Ishikawa (cell line): ENCODE data around the gene SRPK2.

ENCODE experiments used
- CEBPB ChIP-seq: IDR thresholded peaks from 2 replicates; pipeline ENCODE4 v1.6.1; 2012
- CREB1 ChIP-seq: IDR thresholded peaks from 2 replicates; pipeline ENCODE4 v1.6.1; 2012; ENCODE audit warnings: low read depth
- EP300 ChIP-seq: IDR thresholded peaks from 2 replicates; pipeline ENCODE4 v1.6.1; 2012; ENCODE audit warnings: borderline replicate concordance
- FOXM1 ChIP-seq: IDR thresholded peaks from 2 replicates; pipeline ENCODE4 v1.6.1; 2012; ENCODE audit warnings: low read depth, borderline replicate concordance
- MAX ChIP-seq: IDR thresholded peaks from 2 replicates; pipeline ENCODE4 v1.6.1; 2012
- NFIC ChIP-seq: IDR thresholded peaks from 2 replicates; pipeline ENCODE4 v1.6.1; 2012
- RAD21 ChIP-seq: IDR thresholded peaks from 2 replicates; pipeline ENCODE4 v1.6.1; 2012; ENCODE audit warnings: low read depth
- REST ChIP-seq: IDR thresholded peaks from 2 replicates; pipeline ENCODE4 v1.6.1; 2012; ENCODE audit warnings: low read depth, mild to moderate bottlenecking
- TAF1 ChIP-seq: IDR thresholded peaks from 2 replicates; pipeline ENCODE4 v1.6.1; 2012; ENCODE audit warnings: low read depth, mild to moderate bottlenecking
- TCF12 ChIP-seq: IDR thresholded peaks from 2 replicates; pipeline ENCODE4 v1.6.1; 2012; ENCODE audit warnings: low read depth
- TEAD4 ChIP-seq: IDR thresholded peaks from 2 replicates; pipeline ENCODE4 v1.6.1; 2012
- YY1 ChIP-seq: IDR thresholded peaks from 2 replicates; pipeline ENCODE4 v1.6.1; 2012; ENCODE audit warnings: low read depth
- ZBTB7A ChIP-seq: IDR thresholded peaks from 2 replicates; pipeline ENCODE4 v1.6.1; 2012; ENCODE audit warnings: low read depth
- TF ChIP-seq, protein P1 (sequence below): IDR thresholded peaks from 2 replicates; pipeline ENCODE4 v1.6.1; 2012

- TF ChIP-seq EP300, result 0 out of 2 replicates have a peak, but pooled peaks have one; percentile 18
- no peak for TF ChIP-seq ZBTB7A
- TF ChIP-seq, protein P1, sequence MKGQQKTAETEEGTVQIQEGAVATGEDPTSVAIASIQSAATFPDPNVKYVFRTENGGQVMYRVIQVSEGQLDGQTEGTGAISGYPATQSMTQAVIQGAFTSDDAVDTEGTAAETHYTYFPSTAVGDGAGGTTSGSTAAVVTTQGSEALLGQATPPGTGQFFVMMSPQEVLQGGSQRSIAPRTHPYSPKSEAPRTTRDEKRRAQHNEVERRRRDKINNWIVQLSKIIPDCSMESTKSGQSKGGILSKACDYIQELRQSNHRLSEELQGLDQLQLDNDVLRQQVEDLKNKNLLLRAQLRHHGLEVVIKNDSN, result no peak
- TF ChIP-seq NFIC, result no peak
- TF ChIP-seq CREB1, result no peak
- TF ChIP-seq REST, result no peak
- TF ChIP-seq CEBPB, result no peak
- TF ChIP-seq YY1, result no peak
- no peak for TF ChIP-seq RAD21
- TF ChIP-seq TCF12, result no peak
- no peak for TF ChIP-seq TAF1
- no peak for TF ChIP-seq TEAD4
- TF ChIP-seq MAX, result no peak
- TF ChIP-seq FOXM1, result no peak
Observed at GRCh38 chr7:105388356-105389087, at the start of gene SRPK2.
